ENCODE measurements around the gene EGFR. TPM values are rescaled to one million over a fixed set of nuclear protein-coding genes. Genes with fewer than 3 reads are reported as not detected.

Gene EGFR
- total and polyA plus RNA-seq, 11 donors, result 2.3 to 29.6 (median 7.0) TPM

DNA sequence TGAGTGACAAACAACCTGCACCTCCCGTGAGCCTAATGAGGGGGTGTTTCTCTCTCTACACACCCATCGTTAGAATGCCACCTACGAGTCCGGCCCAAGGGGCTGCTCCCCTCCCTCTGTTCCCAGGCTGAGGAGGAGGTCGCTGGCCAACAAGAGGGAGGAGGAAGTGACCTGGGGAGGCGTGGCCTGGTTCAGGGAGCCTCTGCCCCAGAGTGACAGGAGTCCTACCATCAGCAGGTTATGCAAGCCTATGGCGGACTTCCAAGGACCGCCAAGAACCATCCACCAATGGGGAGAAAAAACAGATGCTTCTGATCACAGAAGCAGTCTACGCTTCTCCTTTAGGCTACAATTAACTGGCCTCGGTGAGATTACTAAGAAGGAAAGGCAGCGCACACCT, 12.3 kb upstream of the EGFR start:
- H3K4me3 ChIP-seq, result no peak overlapping the region
- no peak for ATAC-seq
- no peaks in the 10 kb centered on the region for H3K9me3 ChIP-seq
- intact Hi-C loops (cut with DNase I), result no loop called here
- H3K36me3 ChIP-seq, result no peaks in the 10 kb centered on the region
- H3K27ac ChIP-seq, result no peak overlapping the region
- WGBS, 4 donors, result 64 to 78% (median 71%) methylated on average over 11 of the region's 11 CpGs
- no peaks in the 10 kb centered on the region for H3K4me1 ChIP-seq
- peaks cover 0 to 41% (median 10%) of the 10 kb centered on the region in 9 donors for H3K27me3 ChIP-seq
- no peak for TF ChIP-seq POLR2A (IDR thresholded peaks at IDR 0.05)
- TF ChIP-seq, protein P1, sequence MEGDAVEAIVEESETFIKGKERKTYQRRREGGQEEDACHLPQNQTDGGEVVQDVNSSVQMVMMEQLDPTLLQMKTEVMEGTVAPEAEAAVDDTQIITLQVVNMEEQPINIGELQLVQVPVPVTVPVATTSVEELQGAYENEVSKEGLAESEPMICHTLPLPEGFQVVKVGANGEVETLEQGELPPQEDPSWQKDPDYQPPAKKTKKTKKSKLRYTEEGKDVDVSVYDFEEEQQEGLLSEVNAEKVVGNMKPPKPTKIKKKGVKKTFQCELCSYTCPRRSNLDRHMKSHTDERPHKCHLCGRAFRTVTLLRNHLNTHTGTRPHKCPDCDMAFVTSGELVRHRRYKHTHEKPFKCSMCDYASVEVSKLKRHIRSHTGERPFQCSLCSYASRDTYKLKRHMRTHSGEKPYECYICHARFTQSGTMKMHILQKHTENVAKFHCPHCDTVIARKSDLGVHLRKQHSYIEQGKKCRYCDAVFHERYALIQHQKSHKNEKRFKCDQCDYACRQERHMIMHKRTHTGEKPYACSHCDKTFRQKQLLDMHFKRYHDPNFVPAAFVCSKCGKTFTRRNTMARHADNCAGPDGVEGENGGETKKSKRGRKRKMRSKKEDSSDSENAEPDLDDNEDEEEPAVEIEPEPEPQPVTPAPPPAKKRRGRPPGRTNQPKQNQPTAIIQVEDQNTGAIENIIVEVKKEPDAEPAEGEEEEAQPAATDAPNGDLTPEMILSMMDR (IDR thresholded peaks at IDR 0.05), result no peak
- DNase-seq, result no peak

DNA sequence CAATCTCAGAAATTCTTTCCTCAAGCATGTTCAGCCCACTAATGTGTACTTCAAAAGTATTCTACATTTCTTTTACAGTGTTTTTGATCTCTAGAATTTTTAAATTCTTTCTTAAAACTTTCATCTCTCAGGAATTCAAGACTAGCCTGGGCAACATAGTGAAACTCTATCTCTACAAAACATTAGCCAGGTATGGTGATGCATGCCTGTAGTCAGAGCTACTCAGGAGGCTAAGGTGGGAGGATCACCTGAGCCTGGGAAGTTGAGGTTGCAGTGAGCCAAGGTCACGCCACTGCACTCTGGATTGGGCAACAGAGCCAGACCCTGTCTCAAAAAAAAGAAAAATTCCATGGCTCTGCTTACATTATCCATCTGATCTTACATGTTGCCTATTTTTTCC, 5.0 kb upstream of the EGFR start:
- intact Hi-C loops (cut with DNase I), result loop anchor here in 3 of 10 donors (10.0 kb wide), 3 partner anchors 219 to 241 kb away; no protein-coding TSS in a partner anchor

DNA sequence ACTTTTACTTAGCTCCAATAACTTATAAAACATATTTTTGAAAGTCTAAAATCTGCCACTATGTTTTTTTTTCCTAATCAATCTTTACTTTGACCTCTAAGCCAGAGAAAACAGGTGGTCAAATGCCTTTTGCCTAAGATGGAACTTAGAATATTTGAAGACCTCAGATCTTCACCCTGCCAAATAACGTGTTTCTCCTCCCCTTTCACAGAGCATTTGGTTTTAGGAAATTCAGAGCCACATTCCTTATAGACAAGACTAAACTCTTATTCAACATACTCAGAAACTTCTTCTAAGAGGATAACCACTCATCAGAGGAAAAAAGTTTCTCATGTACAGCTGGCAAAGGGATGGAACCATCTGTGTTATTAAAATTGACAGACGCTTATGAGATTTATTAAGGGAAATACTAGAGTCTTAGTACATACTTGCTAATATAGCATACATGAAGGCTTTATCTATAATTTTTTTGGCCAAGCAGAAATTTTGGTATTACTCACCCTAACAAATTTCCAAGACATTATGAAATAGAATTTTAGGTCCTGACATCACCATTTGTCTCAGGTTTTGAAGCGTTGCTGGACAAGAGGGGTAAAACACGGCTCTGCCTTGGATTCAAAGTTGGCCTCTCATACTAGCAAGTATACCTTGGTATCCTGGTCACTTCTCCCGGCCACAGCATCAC, 2.6 kb upstream of the EGFR start:
- Histone ChIP-seq H3K27ac (no peak overlapping the region), H3K36me3 (no peaks in the 10 kb centered on the region), H3K27me3 (peaks cover 0 to 32% (median 14%) of the 10 kb centered on the region in 9 donors), H3K9me3 (peaks cover 0 to 20% (median 0%) of the 10 kb centered on the region in 12 donors), H3K4me3 (no peak overlapping the region), H3K4me1 (peaks cover 0 to 22% (median 9%) of the 10 kb centered on the region in 12 donors)
- ATAC-seq (no peak), DNase-seq (no peak)
- 82 to 89% (median 84%) methylated on average over 5 of the region's 5 CpGs for WGBS, 4 donors
- TF ChIP-seq, protein P1 (IDR thresholded peaks at IDR 0.05), result no peak
- no peak for TF ChIP-seq POLR2A (IDR thresholded peaks at IDR 0.05)
- intact Hi-C loops (cut with DNase I), result loop anchor here in 4 of 10 donors (5.0 to 10.0 kb wide), 6 partner anchors 56 to 239 kb away; no protein-coding TSS in a partner anchor

More for the DNA sequence above, 5.0 kb upstream of the EGFR start:
- Histone ChIP-seq H3K27ac (no peak overlapping the region), H3K9me3 (peaks cover 0 to 20% (median 0%) of the 10 kb centered on the region in 12 donors), H3K36me3 (no peaks in the 10 kb centered on the region), H3K4me1 (peaks cover 0 to 12% (median 6%) of the 10 kb centered on the region in 12 donors), H3K27me3 (peaks cover 0 to 21% (median 10%) of the 10 kb centered on the region in 9 donors), H3K4me3 (no peak overlapping the region)
- no peak for ATAC-seq
- DNase-seq, result no peak
- no peak for TF ChIP-seq POLR2A (IDR thresholded peaks at IDR 0.05)
- TF ChIP-seq, protein P1 (IDR thresholded peaks at IDR 0.05), result no peak
- 88 to 100% (median 90%) methylated on average over 1 of the region's 1 CpG for WGBS, 4 donors

DNA sequence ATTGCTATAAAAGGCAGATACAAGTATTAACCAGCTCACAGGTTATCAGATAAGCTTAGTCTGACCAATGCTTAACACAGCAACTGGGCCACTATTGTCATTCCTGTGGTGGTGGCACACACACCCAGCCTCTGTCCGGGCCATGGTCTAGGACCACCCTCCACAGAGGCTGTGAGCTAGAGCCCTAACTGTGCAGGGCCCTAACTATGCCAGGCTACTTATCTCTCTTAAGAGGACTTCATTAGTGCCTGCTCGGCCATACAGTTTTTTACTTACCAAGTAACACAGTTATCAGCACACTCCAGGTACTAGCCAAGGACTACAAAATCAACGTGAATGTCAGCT, 2.1 kb upstream of the EGFR start:
- intact Hi-C loops (cut with DNase I), result loop anchor here in 4 of 10 donors (5.0 to 10.0 kb wide), 6 partner anchors 56 to 238 kb away; no protein-coding TSS in a partner anchor
- Histone ChIP-seq H3K27me3 (peaks cover 0 to 32% (median 14%) of the 10 kb centered on the region in 9 donors), H3K4me1 (peaks cover 0 to 22% (median 9%) of the 10 kb centered on the region in 12 donors), H3K27ac (no peak overlapping the region), H3K4me3 (no peak overlapping the region), H3K9me3 (peaks cover 0 to 20% (median 0%) of the 10 kb centered on the region in 12 donors), H3K36me3 (no peaks in the 10 kb centered on the region)
- DNase-seq, result no peak
- 90 to 96% (median 91%) methylated on average over 3 of the region's 3 CpGs for WGBS, 4 donors
- TF ChIP-seq POLR2A (IDR thresholded peaks at IDR 0.05), result no peak
- TF ChIP-seq, protein P1 (IDR thresholded peaks at IDR 0.05), result no peak
- no peak for ATAC-seq

All from heart left ventricle (tissue), 16 donors.